GM12875 (cell line): ENCODE results near the gene NUDCD3.

Experiments used
- H3K4me3 ChIP-seq: one replicate; pipeline ENCODE4 v1.5.1; 2011; ENCODE audit warnings: low read depth, low read length, control low read depth
- CTCF ChIP-seq: IDR thresholded peaks from 2 replicates; pipeline ENCODE4 v1.5.1; 2011; ENCODE audit warnings: low read depth, mild to moderate bottlenecking, control low read depth, inconsistent platforms, low read length, moderate library complexity, borderline replicate concordance; ENCODE audit not compliant: insufficient read depth

NUDCD3 gene

GRCh38 chr7:44411306-44411705 is 79.2 kb downstream of the NUDCD3 start:
- no peak for TF ChIP-seq CTCF
- no peak overlapping the region for H3K4me3 ChIP-seq

GRCh38 chr7:44408596-44408995 is 81.9 kb downstream of the NUDCD3 start:
- no peak for TF ChIP-seq CTCF
- no peak overlapping the region for H3K4me3 ChIP-seq

DNA sequence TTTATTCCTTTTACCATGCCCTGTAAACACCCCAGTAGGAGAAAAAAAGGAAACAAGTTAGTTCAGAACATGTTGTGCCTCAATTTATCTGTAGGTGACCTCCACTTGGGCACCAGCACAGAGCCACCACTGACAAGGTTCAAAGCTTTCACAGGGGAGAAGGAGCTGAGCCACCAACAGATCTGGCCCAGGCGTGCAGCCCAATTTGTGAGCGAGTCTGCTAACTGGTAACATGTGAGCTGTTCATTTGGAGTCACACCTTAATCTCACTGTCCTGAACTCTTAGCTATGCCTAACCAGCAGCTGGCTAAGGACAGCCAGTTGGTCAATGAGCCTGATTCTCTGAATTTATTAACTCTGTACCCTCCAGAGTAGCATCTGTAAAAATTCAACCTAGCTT is 86.7 kb downstream of the NUDCD3 start:
- TF ChIP-seq CTCF, result no peak
- H3K4me3 ChIP-seq, result no peak overlapping the region

- H3K4me3 ChIP-seq, result no peak overlapping the region
- TF ChIP-seq CTCF, result no peak
These were observed 87.2 kb downstream of the NUDCD3 start for GRCh38 chr7:44403176-44403759.

- H3K4me3 ChIP-seq, result no peak overlapping the region
- TF ChIP-seq CTCF, result no peak
These were observed 87.9 kb downstream of the NUDCD3 start for GRCh38 chr7:44402401-44403060.

GRCh38 chr7:44401692-44402091 is 88.8 kb downstream of the NUDCD3 start:
- TF ChIP-seq CTCF, result no peak
- H3K4me3 ChIP-seq, result no peak overlapping the region

DNA sequence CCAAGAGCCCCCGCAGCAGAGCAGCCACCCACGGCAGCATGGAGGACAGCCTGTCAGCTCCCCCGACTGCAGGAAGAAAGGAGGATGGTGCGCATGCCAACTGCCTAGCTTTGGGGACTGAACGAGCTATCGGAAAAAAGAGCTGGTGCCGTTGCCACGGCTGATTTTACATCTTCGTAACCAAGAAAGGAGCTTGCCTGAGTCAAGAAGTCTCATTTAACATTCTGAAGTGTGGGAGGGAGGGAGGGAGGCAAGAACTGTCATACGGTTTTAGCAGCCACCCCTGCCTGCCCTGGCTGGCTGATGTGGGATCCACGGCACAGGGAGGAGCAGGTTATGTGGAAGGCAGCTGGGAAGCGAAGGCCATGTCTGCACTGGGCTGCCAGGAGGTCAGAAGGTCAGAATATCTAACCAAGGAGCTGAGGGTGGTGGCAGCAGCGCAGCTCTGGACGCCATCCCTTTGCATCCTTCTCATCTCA is 90.4 kb downstream of the NUDCD3 start:
- no peak overlapping the region for H3K4me3 ChIP-seq
- TF ChIP-seq CTCF, result no peak
